HCT116 (cell line): ENCODE measurements around the gene MOB3A. TPM values are rescaled to one million over a fixed set of nuclear protein-coding genes. Genes with fewer than 3 reads are reported as not detected.

ENCODE experiments used
- ATAC-seq: fragments of 200-7000 bp; cut with Tn5 transposase; 2 replicates; pipeline ENCODE4 v1.9.1; 2020; ENCODE audit warnings: mild to moderate bottlenecking, moderate library complexity
- BruUV-seq: library from RNA; stranded (reverse); fragments of 400-500 nt; replicated peaks from 2 replicates; lab custom pipeline; 2021; lab: Mats Ljungman, UMichigan
- CTCF ChIA-PET: fragments of 300-600 bp; sonication (Branson Sonifier 250); formaldehyde crosslinking; loops from one replicate; lab custom pipeline; 2021; ENCODE audit warnings: antibody characterized with exemption; lab: Charles Lee
- POLR2A ChIA-PET: fragments of 300-600, 350-600 bp; sonication (Branson Sonifier 250); formaldehyde crosslinking; loops from one replicate; lab custom pipeline; 2021; ENCODE audit warnings: antibody characterized with exemption; lab: Charles Lee
- RAD21 ChIA-PET, 2 experiments: fragments of 300-600 bp; sonication (Branson Sonifier 250); formaldehyde crosslinking; loops; one replicate each; lab custom pipeline; 2023; ENCODE audit warnings: low total read pairs in 2 of 2; ENCODE audit not compliant: uncharacterized antibody in 2 of 2, unreplicated experiment in 2 of 2, low non-redundant PET in 1 of 2; lab: Charles Lee
- DNase-seq: peaks from one replicate; pipeline ENCODE4 v3.0.0-alpha.2; 2010; ENCODE audit warnings: low read depth, low spot score
- H2AFZ ChIP-seq: fragments of 200-600 bp; shearing (Covaris generic), sonication (generic); 2 replicates; pipeline ENCODE4 v1.6.1; 2017; ENCODE audit warnings: low read depth, mixed run types, mixed read lengths, antibody characterized with exemption, low read length; ENCODE audit not compliant: poor library complexity, severe bottlenecking
- H3K27ac ChIP-seq: 2 replicates; pipeline ENCODE4 v1.5.1; 2012; ENCODE audit warnings: low read depth, low read length
- H3K27me3 ChIP-seq: fragments of 200-600 bp; sonication (generic); 2 replicates; pipeline ENCODE4 v1.6.1; 2016; ENCODE audit warnings: mixed run types, low read length, mixed read lengths; ENCODE audit not compliant: insufficient read depth
- H3K36me3 ChIP-seq, 2 experiments: fragments of 200-500 bp in 1 of 2; fragments of 200-600 bp in 1 of 2; sonication (Bioruptor generic) in 1 of 2; sonication (generic) in 1 of 2; 2 replicates each; pipeline versions ENCODE4 v1.5.1 to v1.6.1; 2014 to 2016; ENCODE audit warnings: low read length in 2 of 2, inconsistent platforms in 1 of 2, mixed read lengths in 1 of 2, mixed run types in 1 of 2; ENCODE audit not compliant: insufficient read depth in 2 of 2, control insufficient read depth in 1 of 2
- H3K4me1 ChIP-seq, 2 experiments: fragments of 200-600 bp in 1 of 2; sonication (generic) in 1 of 2; 2 replicates each; pipeline versions ENCODE4 v1.5.1 to v1.6.1; 2012 to 2017; ENCODE audit warnings: low read length in 2 of 2, inconsistent platforms in 1 of 2, mild to moderate bottlenecking in 1 of 2, mixed read lengths in 1 of 2, mixed run types in 1 of 2, moderate library complexity in 1 of 2; ENCODE audit not compliant: insufficient read depth in 2 of 2, control insufficient read depth in 1 of 2
- H3K4me2 ChIP-seq: fragments of 200-600 bp; sonication (generic); 2 replicates; pipeline ENCODE4 v1.6.1; 2017; ENCODE audit warnings: mixed run types, low read length, mixed read lengths
- H3K4me3 ChIP-seq, 2 experiments: fragments of 200-600 bp in 1 of 2; sonication (generic) in 1 of 2; replicated peaks in 1 of 2; 2 replicates each; pipeline ENCODE4 v1.5.1; 2011 to 2016; ENCODE audit warnings: low read length in 2 of 2, control low read depth in 1 of 2, low read depth in 1 of 2, mild to moderate bottlenecking in 1 of 2, mixed read lengths in 1 of 2, mixed run types in 1 of 2
- H3K79me2 ChIP-seq: fragments of 200-600 bp; sonication (generic); 2 replicates; pipeline ENCODE4 v1.6.1; 2017; ENCODE audit warnings: mild to moderate bottlenecking, mixed run types, low read length, moderate library complexity, mixed read lengths; ENCODE audit not compliant: insufficient read depth
- H3K9ac ChIP-seq: fragments of 200-600 bp; sonication (generic); 2 replicates; pipeline ENCODE4 v1.6.1; 2016; ENCODE audit warnings: low read length, mixed read lengths
- H3K9me2 ChIP-seq: fragments of 200-600 bp; sonication (generic), shearing (Covaris generic); 2 replicates; pipeline ENCODE4 v1.6.1; 2017; ENCODE audit warnings: mixed run types, mild to moderate bottlenecking, moderate library complexity; ENCODE audit not compliant: insufficient read depth
- H3K9me3 ChIP-seq, 2 experiments: fragments of 200-500 bp in 1 of 2; fragments of 200-600 bp in 1 of 2; sonication (Bioruptor generic) in 1 of 2; sonication (generic) in 1 of 2; 2 replicates each; pipeline ENCODE4 v1.6.1; 2014 to 2017; ENCODE audit warnings: low read length in 2 of 2, mixed read lengths in 2 of 2, inconsistent platforms in 1 of 2, low read depth in 1 of 2, mild to moderate bottlenecking in 1 of 2, mixed run types in 1 of 2, moderate library complexity in 1 of 2; ENCODE audit not compliant: control insufficient read depth in 1 of 2, insufficient read depth in 1 of 2
- H4K20me1 ChIP-seq: fragments of 200-600 bp; sonication (generic), shearing (Covaris generic); 2 replicates; pipeline ENCODE4 v1.6.1; 2017; ENCODE audit warnings: mixed run types, mild to moderate bottlenecking, moderate library complexity; ENCODE audit not compliant: insufficient read depth
- EZH2 ChIP-seq: fragments of 200-600 bp; sonication (generic); IDR thresholded peaks from 2 replicates; pipeline ENCODE4 v1.6.1; 2017; ENCODE audit warnings: antibody characterized with exemption, mixed run types
- JUND ChIP-seq: IDR thresholded peaks from 2 replicates; pipeline ENCODE4 v1.6.1; 2012
- POLR2AphosphoS5 ChIP-seq: IDR thresholded peaks from 2 replicates; pipeline ENCODE4 v1.6.1; 2011; ENCODE audit warnings: mild to moderate bottlenecking, low read depth, low read length, moderate library complexity
- RAD21 ChIP-seq: IDR thresholded peaks from 2 replicates; pipeline ENCODE4 v1.6.1; 2012; ENCODE audit warnings: low read depth, mild to moderate bottlenecking
- SIN3A ChIP-seq: IDR thresholded peaks from 2 replicates; pipeline ENCODE4 v1.6.1; 2012; ENCODE audit warnings: low read depth
- SRF ChIP-seq: IDR thresholded peaks from 2 replicates; pipeline ENCODE4 v1.6.1; 2012; ENCODE audit warnings: low read depth
- TCF7L2 ChIP-seq: IDR thresholded peaks from 2 replicates; pipeline ENCODE4 v1.7.0; 2011; ENCODE audit warnings: borderline replicate concordance, inconsistent platforms; ENCODE audit not compliant: insufficient read depth, insufficient read length; ENCODE audit errors: extremely low read depth
- YY1 ChIP-seq: IDR thresholded peaks from 2 replicates; pipeline ENCODE4 v1.6.1; 2011; ENCODE audit warnings: low read length, low read depth, moderate library complexity, mild to moderate bottlenecking; ENCODE audit not compliant: insufficient replicate concordance; ENCODE audit errors: extremely low read depth
- ZFX ChIP-seq: fragments of 450-650 bp; IDR thresholded peaks from 2 replicates; pipeline ENCODE4 v1.6.1; 2017
- ZNF274 ChIP-seq: fragments of 200-500 bp; sonication (Bioruptor generic); IDR thresholded peaks from 2 replicates; pipeline ENCODE4 v1.6.1; 2014; ENCODE audit warnings: mild to moderate bottlenecking, low read depth, low read length, inconsistent platforms
- intact Hi-C: fragments of 100-400 bp; cut with micrococcal nuclease; formaldehyde crosslinking; loops from 2 replicates; pipeline ENCODE4 v1.10.0; 2022
- total RNA-seq: library from RNA; stranded (reverse); gene quantifications from one replicate; pipeline ENCODE4 v1.2.1, GENCODE V29; 2021; ENCODE audit not compliant: unreplicated experiment
- TF ChIP-seq, protein P1 (sequence below), 3 experiments: fragments of 200-600 bp in 1 of 3; sonication (generic) in 1 of 3; IDR thresholded peaks in 2 of 3; conservative IDR thresholded peaks in 1 of 3; 2 replicates each; pipeline ENCODE4 v1.5.1; 2012 to 2017; ENCODE audit warnings: low read depth in 2 of 3, low read length in 2 of 3, antibody characterized with exemption in 1 of 3, borderline replicate concordance in 1 of 3, control low read depth in 1 of 3, mild to moderate bottlenecking in 1 of 3, mixed read lengths in 1 of 3, mixed run types in 1 of 3, moderate library complexity in 1 of 3; ENCODE audit not compliant: insufficient read depth in 1 of 3
- TF ChIP-seq, protein P2 (sequence below): IDR thresholded peaks from 2 replicates; pipeline ENCODE4 v1.6.1; 2012

MOB3A gene
- total RNA-seq, 1 experiment from 2014 or later = 32.1 TPM

DNA sequence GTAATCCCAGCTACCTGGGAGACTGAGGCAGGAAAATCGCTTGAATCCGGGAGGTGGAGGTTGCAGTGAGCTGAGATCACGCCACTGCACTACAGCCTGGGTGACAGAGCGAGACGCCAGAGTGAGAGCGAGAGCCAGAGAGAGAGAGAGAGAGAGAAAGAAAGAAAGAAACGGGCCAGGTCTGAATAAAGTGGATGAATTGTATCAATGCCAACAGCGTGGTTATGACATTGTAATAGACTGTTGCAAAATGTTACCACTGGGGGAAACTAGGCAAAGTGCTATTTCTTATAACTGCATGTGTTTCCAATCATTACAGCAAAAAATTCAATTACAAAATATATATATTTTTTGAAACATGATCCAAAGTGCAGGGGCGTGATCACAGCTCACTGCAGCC, 68.8 kb downstream of the MOB3A start:
- no TSS peak for BruUV-seq
- CTCF ChIA-PET = no interaction called here
- DNase-seq = no peak

More for the DNA sequence above, 68.8 kb downstream of the MOB3A start:
- Histone ChIP-seq H4K20me1 (no peaks in the 10 kb centered on the region), H3K9me3 (no peaks in the 10 kb centered on the region), H2AFZ (no peak overlapping the region), H3K4me2 (peak overlapping the region; percentile 25), H3K27me3 (no peaks in the 10 kb centered on the region), H3K79me2 (no peaks in the 10 kb centered on the region), H3K27ac (no peak overlapping the region), H3K36me3 (no peaks in the 10 kb centered on the region), H3K4me3 (no peak overlapping the region), H3K9ac (no peak overlapping the region), H3K4me1 (peaks cover 51 to 67% of the 10 kb centered on the region in 2 experiments), H3K9me2 (no peaks in the 10 kb centered on the region)
- ATAC-seq = no peak
- ChIA-PET POLR2A (interaction anchor here (1.2 kb wide), 1 partner anchor 27 kb away, joined by 3 read pairs; no protein-coding TSS in a partner anchor), RAD21 (no interaction called here)
- intact Hi-C loops = no loop called here
- TF ChIP-seq, protein P1, sequence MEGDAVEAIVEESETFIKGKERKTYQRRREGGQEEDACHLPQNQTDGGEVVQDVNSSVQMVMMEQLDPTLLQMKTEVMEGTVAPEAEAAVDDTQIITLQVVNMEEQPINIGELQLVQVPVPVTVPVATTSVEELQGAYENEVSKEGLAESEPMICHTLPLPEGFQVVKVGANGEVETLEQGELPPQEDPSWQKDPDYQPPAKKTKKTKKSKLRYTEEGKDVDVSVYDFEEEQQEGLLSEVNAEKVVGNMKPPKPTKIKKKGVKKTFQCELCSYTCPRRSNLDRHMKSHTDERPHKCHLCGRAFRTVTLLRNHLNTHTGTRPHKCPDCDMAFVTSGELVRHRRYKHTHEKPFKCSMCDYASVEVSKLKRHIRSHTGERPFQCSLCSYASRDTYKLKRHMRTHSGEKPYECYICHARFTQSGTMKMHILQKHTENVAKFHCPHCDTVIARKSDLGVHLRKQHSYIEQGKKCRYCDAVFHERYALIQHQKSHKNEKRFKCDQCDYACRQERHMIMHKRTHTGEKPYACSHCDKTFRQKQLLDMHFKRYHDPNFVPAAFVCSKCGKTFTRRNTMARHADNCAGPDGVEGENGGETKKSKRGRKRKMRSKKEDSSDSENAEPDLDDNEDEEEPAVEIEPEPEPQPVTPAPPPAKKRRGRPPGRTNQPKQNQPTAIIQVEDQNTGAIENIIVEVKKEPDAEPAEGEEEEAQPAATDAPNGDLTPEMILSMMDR (IDR thresholded peaks at IDR 0.05 in 2 of 3, conservative IDR thresholded peaks at IDR 0.05 in 1 of 3; ENCODE audit: borderline replicate concordance in 1 of 3, insufficient read depth in 1 of 3, low read depth in 2 of 3, low read length in 2 of 3) = no peak
- TF ChIP-seq SRF = no peak
- TF ChIP-seq SIN3A = no peak
- TF ChIP-seq EZH2 = no peak
- no peak for TF ChIP-seq RAD21
- no peak for TF ChIP-seq JUND
- TF ChIP-seq TCF7L2 = no peak
- TF ChIP-seq ZFX = no peak
- TF ChIP-seq ZNF274 = no peak
- TF ChIP-seq, protein P2, sequence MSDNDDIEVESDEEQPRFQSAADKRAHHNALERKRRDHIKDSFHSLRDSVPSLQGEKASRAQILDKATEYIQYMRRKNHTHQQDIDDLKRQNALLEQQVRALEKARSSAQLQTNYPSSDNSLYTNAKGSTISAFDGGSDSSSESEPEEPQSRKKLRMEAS = no peak
- no peak for TF ChIP-seq YY1
- no peak for TF ChIP-seq POLR2AphosphoS5
